ENCODE results near the gene TAP2. TPM values are rescaled to one million over a fixed set of nuclear protein-coding genes. Genes with fewer than 3 reads are reported as not detected.
"Not testable (repeated sequence)": the region's sequence is repeated elsewhere in the genome, so short reads cannot be mapped to it uniquely, and the experiment has no call there.

Gene TAP2
- polyA plus RNA-seq, 10 donors = 3.5 to 8.5 (median 5.8) TPM

DNA sequence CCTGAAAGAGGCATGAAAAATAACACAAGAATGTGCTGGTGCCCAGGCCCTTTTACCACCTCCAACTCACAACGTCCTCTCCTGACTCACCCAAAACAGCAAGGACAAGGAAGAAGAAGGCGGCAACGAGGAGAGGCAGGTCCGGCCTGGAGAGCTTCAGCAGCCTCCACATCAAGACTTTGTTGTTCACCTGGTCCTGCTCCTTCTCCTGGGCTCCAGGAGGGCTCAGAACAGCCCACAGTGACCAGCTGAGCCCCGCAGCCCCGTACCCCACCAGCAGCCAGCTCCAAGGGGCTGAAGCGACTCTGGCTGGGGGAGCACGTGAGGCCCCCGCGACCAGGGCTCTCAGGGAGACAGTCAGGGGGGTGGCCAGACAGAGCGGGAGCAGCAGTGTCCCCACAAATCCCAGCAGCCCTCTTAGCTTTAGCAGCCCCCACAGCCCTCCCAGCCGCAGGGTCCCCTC, 857 bp downstream of the TAP2 start:
- DNase-seq = no peak

DNA sequence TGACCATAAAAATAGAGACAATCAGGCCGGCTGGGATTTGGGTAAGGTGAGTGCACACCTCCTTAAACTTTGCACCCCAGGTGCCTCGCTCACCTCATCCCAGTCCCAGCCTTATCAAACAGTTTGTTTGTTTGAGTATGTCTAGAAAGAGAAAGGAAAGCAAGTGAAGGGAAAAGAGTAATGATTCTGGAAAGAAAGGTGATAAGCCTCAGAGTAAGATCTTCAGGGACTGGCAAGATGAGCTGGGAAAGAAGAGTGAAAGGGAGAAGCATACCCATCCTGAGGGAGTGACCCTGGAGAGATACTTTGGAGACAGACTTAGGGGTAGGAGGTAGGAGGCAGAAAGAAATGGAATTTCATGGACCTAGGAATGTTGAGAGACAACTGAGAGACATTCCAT, 1.7 kb downstream of the TAP2 start:
- DNase-seq = no peak

DNA sequence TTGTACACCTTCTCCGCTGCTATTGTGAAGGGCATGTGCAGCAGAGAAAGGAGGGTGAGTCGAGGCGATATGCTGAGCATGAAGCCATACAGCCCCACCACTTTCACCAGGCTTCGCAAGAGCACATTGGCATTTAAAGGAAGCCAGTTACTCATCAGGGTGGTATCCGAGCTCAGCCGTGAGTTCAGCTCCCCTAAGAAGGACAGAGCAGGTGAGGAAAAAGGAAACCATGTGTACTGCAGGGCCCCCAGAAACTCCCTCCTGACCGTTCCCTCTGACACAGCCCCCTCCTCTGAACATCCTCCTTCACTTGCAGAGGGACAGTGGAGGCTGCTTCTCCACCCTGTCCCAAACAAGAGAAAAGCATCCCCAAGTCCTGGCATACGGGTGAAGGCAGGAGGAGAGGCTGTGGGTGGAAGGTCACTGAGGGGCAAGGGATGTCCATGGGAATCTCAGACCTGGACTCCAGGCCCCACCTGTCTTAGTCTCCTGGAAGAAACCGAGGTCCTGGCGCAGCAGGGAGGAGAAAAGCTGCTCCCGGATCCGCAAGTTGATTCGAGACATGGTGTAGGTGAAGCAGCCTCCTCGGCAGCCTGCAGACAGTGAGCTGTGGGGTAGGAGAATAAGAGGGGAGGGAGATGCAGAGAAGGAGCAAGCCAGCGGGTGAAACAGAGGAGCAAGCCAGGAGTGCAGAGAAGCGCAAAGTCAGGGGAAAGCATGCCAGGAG, 3.2 kb downstream of the TAP2 start:
- DNase-seq = no peak

DNA sequence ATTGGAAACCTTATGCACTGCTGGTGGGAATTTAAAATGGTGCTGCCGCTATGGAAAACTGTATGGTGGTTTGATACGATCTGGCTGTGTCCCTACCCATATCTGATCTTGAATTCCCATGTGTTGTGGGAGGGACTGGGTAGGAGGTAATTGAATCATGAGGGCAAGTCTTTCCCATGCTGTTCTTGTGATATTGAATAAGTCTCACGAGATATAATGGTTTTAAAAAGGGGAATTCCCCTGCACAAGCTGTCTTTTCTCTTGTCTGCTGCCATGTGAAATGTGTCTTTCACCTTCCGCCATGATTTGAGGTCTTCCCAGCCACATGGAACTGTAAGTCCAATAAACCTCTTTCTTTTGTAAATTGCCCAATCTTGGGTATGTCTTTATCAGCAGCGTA, 4.9 kb downstream of the TAP2 start:
- no peak for DNase-seq

DNA sequence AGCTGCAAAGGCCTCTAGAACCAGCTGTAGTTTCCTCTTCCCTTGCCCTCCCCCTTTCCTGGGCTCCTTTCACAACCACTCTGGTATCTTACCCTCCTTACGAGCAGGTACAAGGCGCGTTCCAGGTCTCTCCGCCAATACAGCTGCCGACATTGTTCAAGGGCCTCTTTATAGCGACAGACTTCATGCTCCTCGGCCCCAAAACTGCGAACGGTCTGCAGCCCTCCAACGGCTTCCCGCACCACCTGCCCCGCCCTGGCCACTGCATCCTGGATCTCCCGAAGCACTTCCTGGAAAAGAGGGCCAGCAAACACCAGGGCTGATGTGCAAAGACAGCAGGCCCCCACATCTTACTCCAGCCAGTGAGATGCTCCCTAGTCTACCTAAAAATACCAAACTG, 6.0 kb downstream of the TAP2 start:
- no peak for DNase-seq

DNA sequence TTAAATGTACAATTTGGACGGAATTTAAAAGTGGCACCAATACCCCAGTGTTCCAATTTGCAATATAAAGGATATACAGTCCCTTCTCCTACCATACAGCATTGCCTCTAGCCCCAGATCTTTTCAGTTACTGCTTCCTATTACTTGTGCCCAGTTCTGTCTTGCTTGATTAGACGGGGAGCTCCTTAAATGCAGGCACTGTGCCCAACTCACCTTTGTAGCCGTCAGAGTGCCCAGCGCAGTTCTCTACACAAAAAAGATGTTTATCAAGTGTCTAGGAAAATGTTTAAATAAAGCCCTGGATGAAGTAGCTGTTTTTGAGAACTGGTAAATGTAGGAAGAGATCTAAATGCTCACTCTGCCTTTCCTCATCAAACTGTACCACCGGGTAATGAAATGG, 7.6 kb downstream of the TAP2 start:
- DNase-seq = no peak

DNA sequence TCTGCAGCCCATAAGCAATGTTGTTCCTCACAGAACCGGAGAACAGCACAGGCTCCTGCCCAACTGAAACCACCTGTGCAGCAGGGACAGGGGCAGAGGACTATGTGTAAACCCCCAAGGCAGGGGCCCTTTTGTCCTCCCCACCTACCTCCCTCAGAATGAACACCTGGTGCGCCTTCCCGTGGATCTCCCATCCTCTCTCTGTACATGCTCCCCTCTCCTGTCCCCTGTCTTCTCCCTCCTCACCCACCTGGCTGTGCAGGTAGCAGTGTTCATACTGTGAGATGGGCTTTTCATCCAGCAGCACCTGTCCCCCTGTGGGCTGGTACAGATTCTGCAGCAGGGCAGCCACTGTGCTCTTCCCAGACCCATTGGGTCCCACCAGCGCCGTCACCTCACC, 8.5 kb downstream of the TAP2 start:
- DNase-seq = no peak

DNA sequence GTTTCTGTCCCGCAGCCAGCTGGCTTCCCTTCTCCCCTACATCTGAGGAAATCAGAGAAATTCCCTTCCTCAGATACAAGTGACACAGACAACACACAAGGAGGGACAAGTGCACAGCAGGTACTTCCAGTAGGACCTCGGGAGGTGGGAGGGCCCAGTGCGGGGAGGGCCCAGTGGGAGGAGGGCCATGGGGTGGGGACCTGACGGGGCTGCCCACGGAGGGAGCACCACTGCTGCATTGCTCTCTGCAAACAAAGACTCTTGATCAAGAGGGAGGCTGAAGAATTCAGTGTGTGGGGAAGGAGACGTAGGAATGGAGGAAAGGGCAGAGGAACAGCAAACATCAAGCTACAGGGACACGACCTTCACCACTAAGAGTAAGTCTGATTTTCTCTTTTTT, 9.0 kb downstream of the TAP2 start:
- DNase-seq = no peak

DNA sequence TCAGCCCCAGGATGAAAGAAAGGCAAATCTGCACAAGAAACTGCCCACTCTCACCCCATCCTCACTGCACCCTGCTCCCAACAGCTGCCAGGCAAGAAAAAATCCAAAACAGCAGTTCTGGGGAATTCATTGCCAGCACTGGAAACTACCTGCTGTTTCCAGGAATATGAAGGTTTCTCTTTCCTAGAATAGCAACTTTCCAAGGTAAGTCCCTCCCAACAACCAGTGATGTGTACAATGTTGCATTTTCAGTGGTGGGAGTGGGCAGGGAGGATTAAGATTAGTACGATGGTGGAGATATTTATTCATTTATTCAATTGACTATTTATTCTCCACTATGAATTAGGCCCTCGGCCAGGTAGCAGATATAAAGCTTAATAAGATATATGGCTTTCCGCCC, 11.5 kb downstream of the TAP2 start:
- DNase-seq = no peak

DNA sequence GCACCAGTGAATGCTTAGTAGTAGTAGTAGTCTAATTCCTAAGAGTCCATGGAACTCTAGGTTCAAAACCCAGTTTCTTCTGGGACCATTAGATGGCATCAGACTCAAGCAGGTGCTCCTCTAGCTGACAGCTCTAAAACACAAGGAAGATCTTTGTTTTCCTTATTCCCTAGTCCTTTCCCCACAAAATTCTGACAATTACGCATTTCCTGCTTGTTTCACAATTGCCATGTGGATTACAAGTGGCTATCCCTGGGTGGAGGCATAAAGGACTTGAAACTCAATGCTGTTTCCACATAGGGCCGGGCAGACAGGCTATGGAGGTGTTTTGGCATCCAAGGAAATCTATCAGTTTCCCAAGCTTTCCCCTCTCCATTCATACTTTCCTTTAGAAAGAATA, 12.6 kb downstream of the TAP2 start:
- DNase-seq = peak in 1 of 3 donors; percentile 14

DNA sequence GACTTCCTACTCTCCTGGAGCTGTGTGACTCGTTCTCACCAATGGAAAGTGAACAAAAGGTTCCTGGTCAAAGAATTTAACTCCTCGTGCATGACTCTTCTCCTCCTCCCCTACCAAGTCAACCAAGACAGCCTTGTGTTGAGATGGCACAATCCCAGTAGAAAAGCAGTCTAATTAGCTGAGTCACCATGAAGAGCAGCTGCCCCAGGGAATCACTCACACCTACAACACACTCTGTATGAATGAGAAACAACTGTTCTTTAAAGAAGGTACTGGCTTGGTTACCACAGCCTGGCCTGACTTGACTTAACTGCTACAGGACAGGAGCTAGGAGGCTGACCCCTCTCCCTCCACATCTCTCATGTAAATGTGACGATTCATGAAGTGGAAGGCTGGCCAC, 18.8 kb downstream of the TAP2 start:
- DNase-seq = peak in 1 of 3 donors; percentile 42

DNA sequence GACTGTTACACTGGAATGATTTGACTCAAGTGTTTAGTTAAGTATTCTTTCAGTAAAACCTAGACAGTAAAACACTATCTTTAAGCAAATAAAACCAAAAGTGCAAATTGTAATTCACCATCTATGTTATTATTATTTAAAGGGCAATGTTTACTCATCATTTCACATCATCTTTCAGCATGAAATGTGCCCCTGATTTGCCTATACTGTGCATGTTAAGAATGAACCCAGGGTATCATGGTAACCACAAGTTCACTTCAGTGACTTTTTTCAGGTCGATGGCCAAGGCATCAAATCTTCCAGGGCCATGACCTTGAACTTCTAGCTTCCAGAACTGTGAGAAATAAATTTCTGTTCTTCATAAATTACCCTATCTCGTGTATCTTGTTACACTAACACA, 19.7 kb downstream of the TAP2 start:
- no peak for DNase-seq

DNA sequence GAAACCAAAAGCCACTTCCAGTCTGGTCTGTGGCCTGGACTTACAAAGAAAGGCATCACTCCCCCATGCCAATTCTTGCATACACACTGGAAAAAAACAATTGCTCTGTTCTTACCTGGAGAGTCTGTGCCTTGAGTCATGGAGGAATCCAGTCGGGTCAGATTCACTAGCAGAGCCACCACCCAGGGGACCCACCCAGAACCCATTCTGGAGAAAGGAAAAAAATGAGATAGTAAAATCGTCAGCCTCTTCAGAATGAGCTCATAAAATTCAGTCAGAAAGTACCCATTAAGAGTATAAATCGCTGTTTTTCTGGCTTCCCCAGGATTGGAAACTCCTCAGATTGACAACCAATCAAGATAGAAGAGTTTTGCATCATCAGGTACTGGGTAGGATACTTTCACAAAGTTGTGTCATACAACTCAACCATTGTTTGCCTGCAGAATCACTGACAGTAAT, 21.8 kb downstream of the TAP2 start, which contains the start of gene HLA-DOB:
HLA-DOB (minus strand) TSS at position 257 of the 459 bp plus-strand sequence; CDS start at position 206, 51 bp downstream.
- peak in 1 of 3 donors; percentile 15 for DNase-seq

DNA sequence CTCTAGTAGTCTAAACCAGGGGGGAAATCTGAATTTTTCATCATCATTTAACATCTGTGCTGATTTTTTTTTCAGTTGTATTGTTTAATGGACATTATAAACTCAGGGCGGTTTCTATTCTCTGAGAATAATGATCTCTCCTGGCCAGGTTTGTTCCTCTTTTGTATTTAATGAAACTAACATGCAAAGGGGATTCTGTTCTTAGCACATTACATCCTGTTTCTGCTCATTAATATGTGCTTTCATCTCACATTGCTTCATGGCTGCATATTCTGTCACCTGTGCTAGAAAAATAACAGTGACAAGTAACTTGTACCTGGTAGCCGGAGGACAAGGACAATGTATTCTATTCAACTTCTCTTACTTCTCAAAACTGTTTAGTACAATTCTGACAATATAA, 22.5 kb downstream of the TAP2 start:
- no peak for DNase-seq

DNA sequence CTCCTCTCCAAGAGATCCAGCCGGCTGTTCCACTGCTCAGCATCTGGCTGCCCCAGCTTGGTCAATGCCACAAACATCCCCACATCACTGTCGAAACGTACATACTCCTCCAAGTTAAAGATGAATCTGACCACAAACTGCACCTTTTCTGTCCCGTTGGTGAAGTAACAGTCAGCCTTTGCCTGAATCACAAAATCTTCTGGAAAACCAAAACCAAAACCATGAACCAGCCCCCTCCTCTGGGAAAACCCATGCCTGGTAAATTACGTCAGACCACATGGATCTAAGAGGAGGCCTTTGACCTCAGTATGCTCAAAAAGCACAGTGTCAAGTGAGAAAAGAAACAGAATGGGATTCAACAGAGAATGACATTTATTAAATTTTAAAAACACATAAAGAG, 23.4 kb downstream of the TAP2 start:
- peak in 1 of 3 donors; percentile 11 for DNase-seq

DNA sequence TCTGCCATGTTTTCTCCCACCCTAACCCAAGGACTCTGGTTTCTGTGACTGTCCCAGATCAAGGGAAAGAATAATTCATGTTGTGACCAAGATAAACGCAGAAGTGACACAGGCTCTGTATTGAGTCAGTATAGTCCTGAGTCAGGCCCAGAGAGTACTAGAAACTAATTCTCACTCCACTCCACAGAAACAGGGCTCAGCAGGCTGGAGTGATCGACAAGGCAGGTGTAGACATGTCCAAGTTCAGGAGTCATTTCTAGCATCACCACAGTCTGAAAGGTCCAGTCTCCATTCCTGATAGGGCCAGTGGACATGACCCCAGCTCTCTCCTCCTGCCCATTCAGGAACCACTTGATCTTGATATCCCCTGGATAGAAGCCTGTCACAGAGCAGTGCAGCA, 24.4 kb downstream of the TAP2 start:
- DNase-seq = no peak

DNA sequence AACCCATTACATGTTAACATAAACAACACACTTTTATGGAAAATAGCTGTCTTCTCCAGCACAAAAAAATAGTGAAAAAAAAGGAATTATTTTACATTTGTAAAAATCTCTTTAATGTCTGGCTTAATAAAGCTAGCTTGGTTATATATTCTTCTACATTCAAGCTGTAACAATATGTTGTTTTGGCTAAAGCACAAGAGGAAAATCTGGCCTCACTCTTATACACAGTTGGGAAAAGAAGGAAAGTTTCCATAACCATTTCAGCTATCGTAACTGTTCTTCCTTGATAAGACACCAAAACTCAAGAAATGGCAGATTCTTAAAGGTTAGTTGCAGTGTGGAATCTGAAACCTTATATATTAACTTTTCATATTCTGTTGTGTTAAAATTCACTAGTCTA, 29.4 kb downstream of the TAP2 start:
- peak in 1 of 3 donors; percentile 8 for DNase-seq

DNA sequence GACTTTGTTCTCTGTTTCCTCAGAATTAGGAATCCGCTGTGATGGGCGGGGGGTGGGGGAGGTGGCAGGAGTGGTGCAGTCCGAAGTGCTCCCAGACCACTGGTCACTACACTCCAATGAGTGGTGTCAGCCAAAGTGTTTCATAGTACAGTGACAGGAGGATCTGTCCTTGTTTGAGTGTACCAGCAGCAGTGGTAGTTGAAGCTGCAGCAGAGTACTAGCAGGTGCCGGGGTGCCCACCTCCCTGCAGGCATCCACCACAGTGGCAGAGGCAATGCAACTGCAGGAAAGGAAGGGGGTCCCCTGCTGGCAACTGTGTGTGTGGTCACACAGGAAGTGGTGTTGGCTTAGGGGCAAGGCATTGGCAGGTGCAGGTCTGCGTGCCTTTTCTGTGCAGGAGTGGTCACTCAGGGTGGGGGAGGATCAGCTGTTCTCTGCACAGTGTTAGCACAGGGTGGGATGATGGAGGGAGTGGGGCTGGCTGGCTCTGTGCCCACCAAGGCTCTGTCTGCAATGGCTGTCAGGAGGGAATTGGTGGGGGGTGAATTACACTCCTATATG, 31.4 kb downstream of the TAP2 start:
- no peak for DNase-seq

DNA sequence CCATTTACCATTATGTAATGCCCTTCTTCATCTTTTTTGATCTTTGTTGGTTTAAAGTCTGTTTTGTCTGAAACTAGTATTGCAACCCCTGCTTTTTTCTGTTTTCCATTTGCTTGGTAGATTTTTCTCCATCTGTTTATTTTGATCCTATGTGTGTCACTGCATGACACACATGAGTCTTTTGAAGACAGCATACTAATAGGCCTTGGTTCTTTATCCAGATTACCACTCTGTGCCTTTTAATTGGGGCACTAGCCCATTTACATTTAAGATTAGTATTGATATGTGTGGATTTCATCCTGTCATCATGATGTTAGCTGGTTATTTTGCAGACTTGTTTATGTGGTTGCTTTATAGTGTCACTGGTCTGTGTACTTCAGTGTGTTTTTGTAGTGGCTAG, 33.1 kb downstream of the TAP2 start:
- not testable (repeated sequence) for DNase-seq

DNA sequence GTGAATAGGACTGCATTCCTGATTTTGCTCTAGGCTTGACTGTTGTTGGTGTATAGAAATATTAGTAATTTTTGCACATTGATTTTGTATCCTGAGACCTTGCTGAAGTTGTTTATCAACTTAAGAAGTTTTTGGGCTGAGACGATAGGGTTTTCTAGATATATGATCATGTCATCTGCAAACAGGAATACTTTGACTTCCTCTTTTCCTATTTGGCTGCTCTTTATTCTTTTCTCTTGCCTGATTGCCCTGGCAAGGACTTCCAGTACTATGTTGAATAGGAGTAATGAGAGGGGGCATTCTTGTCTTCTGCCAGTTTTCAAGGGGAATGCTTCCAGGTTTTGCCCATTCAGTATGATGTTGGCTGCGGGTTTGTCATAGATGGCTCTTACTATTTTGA, 35.1 kb downstream of the TAP2 start:
- no peak for DNase-seq

DNA sequence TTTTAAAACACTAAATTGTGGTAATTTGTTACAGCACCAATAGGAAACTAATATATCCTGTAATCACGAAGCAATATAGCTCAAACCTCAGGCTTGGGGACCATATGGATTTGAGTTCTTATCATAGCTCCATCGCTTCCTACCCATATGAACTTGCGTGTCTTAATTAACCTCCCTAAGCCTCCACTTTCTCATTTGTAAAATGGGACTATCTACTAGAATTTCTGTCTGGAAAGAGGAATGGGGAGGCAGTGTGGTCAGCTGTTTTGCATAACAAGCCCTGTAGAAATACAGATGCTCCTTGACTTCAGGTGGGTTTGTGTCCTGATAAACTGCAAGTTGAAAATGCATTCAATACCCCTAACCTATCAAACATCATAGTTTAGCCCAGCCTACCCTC, 38.8 kb downstream of the TAP2 start:
- DNase-seq = no peak

DNA sequence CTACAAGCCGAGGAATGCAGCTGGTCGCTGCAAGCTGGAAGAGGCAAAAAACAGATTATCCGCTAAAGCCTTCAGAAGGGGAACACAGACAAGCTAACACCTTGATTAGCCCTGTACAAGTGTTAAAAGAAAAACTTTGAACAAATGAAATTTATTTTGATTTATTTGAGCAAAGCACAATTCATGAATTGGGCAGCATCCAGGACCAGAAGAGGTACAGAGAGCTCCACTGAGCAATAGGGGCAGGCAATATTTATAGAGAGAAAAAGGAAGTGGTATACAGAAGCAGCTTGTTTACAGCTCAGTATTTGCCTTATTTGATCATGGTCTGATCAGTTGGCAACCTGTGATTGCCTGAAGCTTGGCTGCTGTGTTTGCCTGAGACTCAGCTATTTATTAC, 39.4 kb downstream of the TAP2 start:
- DNase-seq = no peak
